GM19397 (cell line): ENCODE measurements around the gene SMARCE1.

Experiments used
- ATAC-seq: cut with Tn5 transposase; IDR thresholded peaks from one replicate; pipeline ENCODE4 v1.9.1; 2021; ENCODE audit warnings: mild to moderate bottlenecking, moderate library complexity; ENCODE audit not compliant: unreplicated experiment

The SMARCE1 gene

DNA sequence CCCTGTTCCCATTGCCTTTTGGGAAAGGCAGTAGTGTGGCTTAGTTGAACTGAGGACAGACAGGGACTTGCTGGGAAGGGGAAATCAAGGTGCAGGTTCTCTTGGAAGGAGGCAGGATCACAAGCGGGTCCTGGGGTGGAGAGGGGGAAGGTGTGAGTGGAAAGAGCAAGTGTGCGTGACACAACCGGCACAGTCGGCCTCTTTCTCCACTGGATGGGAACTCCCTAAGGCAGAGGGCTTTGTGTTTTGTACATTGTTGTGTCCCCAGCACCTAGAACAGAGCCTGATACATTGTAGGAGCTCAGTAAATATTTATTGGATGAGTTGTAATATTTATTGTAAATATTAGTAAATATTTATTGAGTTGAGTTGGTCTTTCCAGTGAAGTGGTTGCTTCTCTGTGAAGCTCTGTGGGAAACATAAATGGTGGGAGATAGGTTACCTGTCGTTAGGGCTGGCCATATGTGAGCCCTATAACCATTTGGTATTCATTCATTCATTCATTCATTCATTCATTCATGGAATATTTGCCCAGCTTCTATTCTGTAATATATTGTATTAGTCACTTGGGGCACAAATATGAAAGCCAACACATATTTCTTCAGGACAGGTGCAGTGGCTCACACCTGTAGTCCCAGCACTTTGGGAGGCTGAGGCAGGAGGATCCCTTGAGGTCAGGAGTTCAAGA is 34.0 kb downstream of the SMARCE1 start:
- ATAC-seq, result no peak

DNA sequence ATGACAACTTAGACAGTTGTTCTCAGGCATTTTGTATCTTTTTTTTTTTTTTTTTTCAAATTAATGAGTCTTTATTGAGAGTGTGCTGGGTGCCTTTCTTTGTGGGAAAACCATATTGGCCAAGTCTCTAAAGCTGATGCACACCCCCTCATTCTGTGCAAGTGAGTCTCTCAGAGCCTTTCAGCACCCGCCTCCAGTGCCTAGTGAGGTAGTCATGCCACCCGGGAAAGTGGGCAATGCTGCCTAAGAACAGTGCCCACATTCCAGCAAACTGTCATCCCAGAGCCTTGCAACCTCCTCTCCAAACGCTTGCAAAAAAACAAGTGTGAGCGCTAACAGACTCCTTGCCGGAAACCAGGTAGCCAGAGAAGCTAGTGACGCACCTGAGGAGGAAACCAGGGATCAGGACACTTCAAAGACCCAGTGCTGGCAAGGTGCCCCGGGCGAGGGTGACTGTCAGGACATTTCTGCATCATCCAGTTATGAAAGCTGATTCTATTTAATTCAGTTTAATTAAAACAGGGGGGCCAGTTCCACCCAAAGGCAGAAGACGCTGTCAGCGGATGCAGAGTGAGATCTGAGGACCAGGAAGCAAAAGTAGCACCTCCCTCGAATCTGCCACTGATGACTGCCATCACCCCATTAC is 34.9 kb downstream of the SMARCE1 start:
- no peak for ATAC-seq

- no peak for ATAC-seq
Observed at GRCh38 chr17:40611840-40612474, 35.7 kb downstream of the SMARCE1 start.

DNA sequence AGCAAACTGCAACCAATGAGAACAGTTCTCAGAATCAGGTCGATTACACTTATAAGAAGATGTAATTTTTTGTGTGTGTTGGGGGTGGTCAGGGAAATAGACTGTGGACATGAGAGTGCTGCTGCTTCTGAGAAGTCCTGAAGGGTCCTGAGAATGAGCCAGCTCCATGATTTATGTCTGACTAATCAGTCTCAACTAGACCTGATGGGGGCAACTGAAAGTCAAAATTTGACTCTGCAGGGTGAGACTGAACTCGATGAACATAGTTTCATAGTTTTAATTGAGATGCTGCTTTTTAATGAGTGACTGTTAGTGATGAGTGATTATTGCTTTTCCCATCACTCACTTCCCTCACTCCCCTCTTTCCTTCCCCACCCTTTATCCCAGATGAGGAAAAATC is 37.3 kb downstream of the SMARCE1 start:
- ATAC-seq, result no peak

- ATAC-seq, result no peak
Observed at GRCh38 chr17:40608061-40608581, 39.5 kb downstream of the SMARCE1 start.

DNA sequence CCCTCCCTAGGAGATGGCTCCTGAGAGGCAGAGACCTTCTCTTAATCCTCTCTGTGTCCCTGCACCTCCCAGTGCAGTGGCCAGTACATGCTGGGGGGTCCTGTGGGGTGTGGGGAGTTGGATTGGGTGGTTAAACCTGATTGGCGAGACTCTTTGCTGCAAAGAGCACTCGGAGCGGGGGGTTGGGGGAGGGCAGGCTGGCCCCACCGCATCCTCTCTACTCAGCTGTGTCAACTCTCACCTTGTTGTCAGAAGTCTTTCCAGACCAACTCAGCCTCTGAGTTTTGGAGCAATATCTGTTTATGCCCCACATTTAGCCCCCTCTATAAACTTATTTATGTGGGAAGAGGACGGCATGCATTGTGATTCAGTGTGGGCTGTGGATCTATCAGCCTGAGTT is 40.0 kb downstream of the SMARCE1 start:
- no peak for ATAC-seq

DNA sequence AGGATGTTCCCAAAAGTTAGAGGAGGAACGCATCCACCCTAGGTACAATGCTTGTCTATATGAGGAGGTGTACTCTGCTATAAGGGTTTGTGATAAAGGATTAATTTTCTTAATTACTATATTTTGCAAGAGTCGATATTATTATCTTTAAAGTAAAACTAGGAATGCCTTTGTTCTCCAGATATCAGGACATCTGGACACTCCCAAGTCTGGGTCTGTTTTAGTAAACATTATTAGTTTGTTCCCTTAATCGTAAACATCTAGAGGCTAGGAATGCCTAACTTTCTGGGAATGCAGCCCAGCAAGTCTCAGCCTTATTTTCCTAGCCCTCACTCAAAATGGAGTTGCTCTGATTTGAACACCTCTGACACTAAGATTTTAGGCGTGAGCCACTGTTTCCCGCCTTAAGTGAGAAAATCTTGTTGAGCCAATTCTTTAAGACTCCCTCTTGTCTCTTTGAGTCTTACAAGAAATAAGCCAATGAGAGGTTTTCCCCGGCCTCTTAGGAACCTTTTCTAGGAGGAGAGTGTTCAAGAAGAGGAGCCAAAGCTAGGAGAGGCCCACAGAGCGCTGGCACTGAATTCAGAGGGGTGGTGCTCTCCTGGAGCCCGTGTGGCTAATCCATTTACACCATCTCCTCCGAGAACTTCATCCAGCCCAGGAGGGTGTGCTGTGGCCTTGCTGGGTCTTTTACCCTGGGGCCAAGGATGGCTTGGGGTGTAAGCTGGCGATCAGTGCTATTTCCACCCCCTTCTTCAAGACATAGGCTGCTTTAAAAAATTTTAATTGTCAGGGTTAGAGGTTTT is 40.9 kb downstream of the SMARCE1 start:
- ATAC-seq, result no peak

GRCh38 chr17:40605306-40605705 is 42.3 kb downstream of the SMARCE1 start:
- no peak for ATAC-seq

GRCh38 chr17:40604327-40605080 is 43.1 kb downstream of the SMARCE1 start:
- no peak for ATAC-seq

- ATAC-seq, result no peak
Observed at GRCh38 chr17:40602445-40603443, 44.9 kb downstream of the SMARCE1 start.

- no peak for ATAC-seq
Observed at GRCh38 chr17:40600486-40601046, 47.1 kb downstream of the SMARCE1 start.

DNA sequence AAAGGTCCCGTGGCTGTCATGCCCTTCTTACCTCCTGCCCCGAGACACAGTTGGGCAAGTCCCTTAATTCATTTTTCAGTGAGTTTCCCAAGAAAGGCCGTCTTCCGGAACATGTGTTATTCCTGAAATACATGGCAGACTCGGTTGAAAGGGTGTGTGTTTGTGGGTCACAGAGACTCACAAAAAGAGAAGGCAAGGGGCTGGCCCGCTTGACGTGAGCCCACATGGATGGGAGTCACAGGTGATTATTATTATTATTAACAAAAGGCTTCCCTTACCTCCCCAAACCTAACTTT is 48.2 kb downstream of the SMARCE1 start:
- ATAC-seq, result no peak

- peak; percentile 61 for ATAC-seq
Observed at GRCh38 chr17:40598619-40599467, 48.8 kb downstream of the SMARCE1 start.

- ATAC-seq, result no peak
Observed at GRCh38 chr17:40598301-40598618, 49.4 kb downstream of the SMARCE1 start.

GRCh38 chr17:40597556-40598300 is 49.9 kb downstream of the SMARCE1 start:
- no peak for ATAC-seq

DNA sequence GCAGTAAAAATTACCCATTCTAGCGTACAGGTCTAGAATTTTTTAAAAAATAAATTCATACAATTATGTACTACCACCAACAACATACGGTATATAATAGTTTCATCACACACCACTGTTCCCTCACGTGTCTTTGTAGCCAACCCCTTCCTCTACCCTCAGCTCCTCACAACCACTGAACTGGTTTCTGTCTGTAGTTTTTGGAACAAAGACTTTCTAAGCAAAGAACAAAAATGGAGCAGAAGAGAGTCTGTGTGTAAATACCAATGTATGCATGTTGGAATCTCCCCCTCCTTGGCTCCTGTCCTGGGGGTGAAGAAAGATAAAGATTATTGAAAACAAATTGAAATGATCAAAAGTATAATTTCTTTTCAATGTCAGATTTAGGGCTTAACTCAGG is 50.5 kb downstream of the SMARCE1 start:
- ATAC-seq, result no peak

GRCh38 chr17:40596261-40596919 is 51.2 kb downstream of the SMARCE1 start:
- no peak for ATAC-seq
